Ishikawa (cell line): ENCODE measurements around the gene DMRTA2.
A peak's percentile ranks its signal among the peaks of the same experiment; 100 is the strongest.

Experiments
- CEBPB ChIP-seq: IDR thresholded peaks from 2 replicates; pipeline ENCODE4 v1.6.1; 2012
- CREB1 ChIP-seq: IDR thresholded peaks from 2 replicates; pipeline ENCODE4 v1.6.1; 2012; ENCODE audit warnings: low read depth
- EGR1 ChIP-seq: IDR thresholded peaks from 2 replicates; pipeline ENCODE4 v1.6.1; 2012
- EP300 ChIP-seq: IDR thresholded peaks from 2 replicates; pipeline ENCODE4 v1.6.1; 2012; ENCODE audit warnings: borderline replicate concordance
- FOXM1 ChIP-seq: IDR thresholded peaks from 2 replicates; pipeline ENCODE4 v1.6.1; 2012; ENCODE audit warnings: low read depth, borderline replicate concordance
- MAX ChIP-seq: IDR thresholded peaks from 2 replicates; pipeline ENCODE4 v1.6.1; 2012
- NFIC ChIP-seq: IDR thresholded peaks from 2 replicates; pipeline ENCODE4 v1.6.1; 2012
- RAD21 ChIP-seq: IDR thresholded peaks from 2 replicates; pipeline ENCODE4 v1.6.1; 2012; ENCODE audit warnings: low read depth
- REST ChIP-seq: IDR thresholded peaks from 2 replicates; pipeline ENCODE4 v1.6.1; 2012; ENCODE audit warnings: low read depth, mild to moderate bottlenecking
- TAF1 ChIP-seq: IDR thresholded peaks from 2 replicates; pipeline ENCODE4 v1.6.1; 2012; ENCODE audit warnings: low read depth, mild to moderate bottlenecking
- TCF12 ChIP-seq: IDR thresholded peaks from 2 replicates; pipeline ENCODE4 v1.6.1; 2012; ENCODE audit warnings: low read depth
- TEAD4 ChIP-seq: IDR thresholded peaks from 2 replicates; pipeline ENCODE4 v1.6.1; 2012
- USF1 ChIP-seq: IDR thresholded peaks from 2 replicates; pipeline ENCODE4 v1.6.1; 2012
- YY1 ChIP-seq: IDR thresholded peaks from 2 replicates; pipeline ENCODE4 v1.6.1; 2012; ENCODE audit warnings: low read depth
- ZBTB7A ChIP-seq: IDR thresholded peaks from 2 replicates; pipeline ENCODE4 v1.6.1; 2012; ENCODE audit warnings: low read depth

Gene DMRTA2

GRCh38 chr1:50422946-50423669 lies at the start of gene DMRTA2:
DMRTA2 (minus strand) TSS chr1:50423443; CDS start chr1:50421536, 1,907 bp downstream.
- TF ChIP-seq ZBTB7A (peak; percentile 68), TAF1 (peak; percentile 83), CEBPB (no peak), RAD21 (no peak), TEAD4 (0 out of 2 replicates have a peak, but pooled peaks have one; percentile 15), FOXM1 (peak; percentile 40; the same call in 1 of the 2 replicates), EGR1 (no peak), MAX (peak; percentile 73)

GRCh38 chr1:50471967-50472366 lies 48.7 kb upstream of the DMRTA2 start:
- TF ChIP-seq TEAD4 (no peak), CREB1 (no peak), MAX (no peak), YY1 (no peak), REST (no peak), TAF1 (no peak), CEBPB (no peak), RAD21 (no peak), TCF12 (no peak), EP300 (no peak), FOXM1 (no peak), EGR1 (no peak), USF1 (no peak), NFIC (no peak), ZBTB7A (no peak)

GRCh38 chr1:50462964-50463363 lies 39.7 kb upstream of the DMRTA2 start:
- no peak for TF ChIP-seq REST
- TF ChIP-seq TEAD4 = no peak
- no peak for TF ChIP-seq USF1
- no peak for TF ChIP-seq CREB1
- TF ChIP-seq EP300 = no peak
- TF ChIP-seq NFIC = no peak
- no peak for TF ChIP-seq ZBTB7A
- no peak for TF ChIP-seq TCF12

- TF ChIP-seq YY1 = no peak
- TF ChIP-seq ZBTB7A = no peak
- TF ChIP-seq TAF1 = no peak
- no peak for TF ChIP-seq TEAD4
- no peak for TF ChIP-seq EGR1
- TF ChIP-seq FOXM1 = no peak
- no peak for TF ChIP-seq EP300
- no peak for TF ChIP-seq RAD21
- no peak for TF ChIP-seq CREB1
- no peak for TF ChIP-seq CEBPB
- TF ChIP-seq MAX = no peak
- no peak for TF ChIP-seq REST
Measured at GRCh38 chr1:50458507-50458906, 35.3 kb upstream of the DMRTA2 start.
